ENCODE results near the gene WBP2NL.

WBP2NL gene

DNA sequence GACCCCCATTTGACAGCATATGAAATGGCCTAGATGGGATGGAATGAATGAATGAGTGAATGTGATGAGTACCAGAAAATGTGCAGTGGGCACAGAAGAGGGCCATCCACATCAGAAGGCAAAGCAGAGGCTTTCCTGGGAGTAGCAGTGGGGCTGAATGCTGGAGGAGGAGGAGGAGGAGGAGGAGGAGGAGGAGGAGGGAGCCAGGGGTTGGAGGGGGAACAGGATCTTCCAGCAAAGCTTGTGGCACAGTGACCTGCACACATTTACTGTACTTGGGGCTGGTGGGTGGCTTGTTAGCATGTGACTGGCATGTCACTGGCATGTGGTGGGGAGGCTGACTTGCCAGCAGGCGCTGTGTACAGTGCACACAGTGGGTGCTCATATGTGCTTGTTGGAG lies 19.9 kb upstream of the WBP2NL start:
- DNase-seq (ENCODE audit: low read depth in 2 of 2): no peak

DNA sequence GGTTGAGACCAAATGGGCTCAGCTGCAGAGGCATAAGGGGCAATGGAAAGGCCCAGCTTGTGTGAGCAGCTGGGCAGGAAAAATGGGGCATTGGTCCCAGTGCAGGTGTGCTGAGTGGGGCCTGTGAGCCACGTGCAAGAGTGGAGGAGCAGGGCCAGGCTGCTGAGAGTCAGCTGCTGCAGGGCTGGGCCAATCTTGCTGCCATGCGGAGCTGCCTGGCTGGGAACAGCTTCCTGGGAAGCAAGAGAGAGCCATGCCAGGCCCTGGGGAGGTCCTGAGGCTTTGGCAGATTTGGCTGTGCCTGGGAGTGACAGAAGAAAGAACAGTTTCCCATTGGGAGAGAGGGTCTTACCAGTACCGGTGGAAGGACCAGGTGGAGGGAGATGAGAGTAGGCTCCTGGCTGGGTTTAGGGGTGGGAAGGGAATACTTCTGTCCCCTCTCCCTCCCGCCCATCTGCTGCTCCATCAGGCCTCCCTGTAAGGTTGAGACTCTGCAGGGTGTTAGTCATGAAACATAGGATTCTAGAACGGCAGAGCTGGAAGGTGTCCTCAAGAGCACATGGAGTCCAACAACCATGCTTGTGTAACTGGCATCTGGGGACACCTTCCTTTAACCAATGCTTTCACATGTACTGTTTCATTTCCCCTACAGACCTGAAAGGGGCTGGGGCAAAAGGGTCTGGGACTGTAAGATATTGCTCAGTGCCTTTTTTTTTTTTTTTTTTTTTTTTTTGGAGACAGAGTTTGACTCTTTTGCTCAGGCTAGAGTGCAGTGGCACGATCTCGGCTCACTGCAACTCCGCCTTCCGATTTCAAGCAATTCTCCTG lies 19.0 kb upstream of the WBP2NL start:
- no peak for DNase-seq (ENCODE audit: low read depth in 2 of 2)

DNA sequence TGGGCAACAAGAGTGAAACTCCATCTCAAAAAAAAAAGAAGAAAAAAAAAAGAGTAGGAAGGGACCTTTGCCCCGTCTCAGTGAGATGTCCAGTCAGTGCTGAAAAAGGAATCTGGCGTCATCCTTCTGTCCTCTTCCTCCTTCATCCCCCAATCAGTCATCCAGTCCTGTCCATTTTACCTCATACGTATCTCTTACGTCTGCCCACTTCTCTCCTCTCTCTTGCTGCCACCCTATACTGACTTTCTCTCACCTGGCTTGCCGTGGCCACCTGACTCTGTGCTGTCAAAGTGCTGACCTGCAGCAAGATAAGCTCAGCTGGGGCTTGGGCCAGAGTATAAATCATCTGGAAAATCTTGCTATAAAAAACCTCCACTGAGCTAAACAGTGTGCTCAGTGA lies 15.7 kb upstream of the WBP2NL start:
- DNase-seq (ENCODE audit: low read depth in 2 of 2): no peak

DNA sequence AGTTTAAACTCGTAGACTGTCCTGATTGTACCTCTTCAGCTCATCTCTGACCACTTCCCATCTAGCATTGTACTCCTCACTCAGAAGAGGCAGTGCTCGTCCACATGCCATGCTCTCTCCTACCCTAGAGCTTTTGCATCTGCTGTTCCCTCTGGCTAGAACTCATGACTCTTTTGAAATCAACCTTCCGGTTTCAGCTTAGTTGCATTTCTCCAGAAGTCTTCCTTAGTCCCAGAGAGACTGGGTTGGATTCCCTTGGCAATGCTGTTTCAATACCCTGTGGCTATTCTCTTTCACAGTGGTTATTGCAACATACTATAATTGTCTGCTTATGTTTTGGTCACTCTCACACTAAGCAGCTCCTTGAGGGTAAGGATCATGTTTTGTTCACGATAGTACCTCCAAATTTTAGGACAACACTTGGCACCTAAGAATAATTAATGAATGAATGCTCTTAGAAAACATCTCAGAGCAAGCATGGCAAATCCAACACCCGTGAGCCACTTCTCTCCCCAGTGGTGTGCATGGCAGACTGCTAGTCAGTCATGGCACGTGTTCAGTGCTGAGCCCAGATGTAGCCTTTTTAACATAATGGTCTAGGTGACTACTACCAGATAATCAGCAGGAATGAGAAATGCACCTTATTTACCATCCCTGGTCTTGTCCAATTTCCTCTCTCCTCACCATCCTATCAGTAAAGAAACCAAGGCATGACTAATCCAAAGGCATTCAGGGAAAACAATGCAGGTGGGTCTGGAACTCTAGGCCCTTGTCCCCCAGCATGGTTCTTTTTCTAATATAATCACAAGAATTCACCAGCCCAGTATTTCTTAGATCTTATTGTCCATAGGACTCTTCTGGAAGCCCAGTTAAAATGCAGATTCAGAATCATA lies 14.8 kb upstream of the WBP2NL start:
- no peak for DNase-seq (ENCODE audit: low read depth in 2 of 2)

DNA sequence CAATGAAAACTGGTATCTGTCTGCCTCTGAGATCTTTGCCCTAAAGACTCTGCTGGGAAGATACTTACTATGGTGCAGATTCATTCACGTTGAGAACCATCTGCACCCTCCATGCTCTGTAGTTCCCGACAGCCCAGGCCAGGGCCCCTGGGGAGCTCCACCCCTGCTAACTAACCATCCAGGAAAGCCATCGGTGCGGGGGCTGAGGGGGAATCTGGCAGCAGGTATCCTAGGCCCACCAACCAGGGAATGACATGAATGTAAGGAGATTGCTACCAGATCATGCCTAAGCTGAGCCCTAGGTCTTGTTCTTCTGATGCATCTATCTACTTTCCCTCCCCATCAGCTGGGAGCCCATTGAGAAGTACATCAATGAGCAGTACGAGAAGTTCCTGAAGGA lies 11.3 kb upstream of the WBP2NL start:
- no peak for DNase-seq (ENCODE audit: low read depth in 2 of 2)

DNA sequence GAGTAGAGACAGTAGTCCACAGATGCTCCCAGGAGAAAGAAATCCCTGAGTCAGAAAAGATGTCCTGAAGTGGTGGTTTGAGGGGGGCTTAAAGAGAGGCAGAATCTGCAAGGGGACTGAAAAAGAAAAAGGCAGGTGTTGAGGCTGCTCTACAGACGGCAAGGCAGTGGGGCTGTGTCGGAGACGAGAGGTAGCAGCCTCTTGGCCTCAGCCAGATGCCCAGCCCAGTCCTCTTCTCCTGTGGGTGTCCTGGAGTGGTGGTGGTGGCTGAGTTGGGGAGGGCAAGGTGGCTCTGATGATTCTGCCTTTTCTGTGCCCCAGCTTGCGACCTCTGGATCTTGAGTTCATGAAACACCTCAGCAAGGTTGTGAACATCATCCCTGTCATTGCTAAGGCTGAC lies 9.3 kb upstream of the WBP2NL start:
- no peak for DNase-seq (ENCODE audit: low read depth in 2 of 2)

DNA sequence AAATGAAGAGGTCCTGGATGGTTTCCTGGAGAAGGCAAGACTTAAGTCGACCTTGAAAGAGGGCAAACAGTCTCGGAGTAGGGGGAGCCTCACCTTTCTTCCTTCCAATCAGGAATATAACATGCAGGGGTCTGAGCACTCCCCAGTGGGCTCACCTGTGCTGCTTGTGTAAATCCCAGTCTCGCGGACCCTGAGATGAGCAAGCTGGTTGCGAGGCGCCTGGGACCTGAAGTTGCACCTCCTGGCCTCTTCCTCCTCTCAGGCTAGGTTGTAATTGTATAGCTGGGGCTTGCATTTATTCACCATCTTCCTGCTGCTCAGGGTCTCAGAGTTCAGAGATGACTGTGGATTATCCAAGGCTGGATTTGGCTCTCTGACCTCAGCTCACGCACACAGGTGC lies 7.5 kb upstream of the WBP2NL start:
- DNase-seq (ENCODE audit: low read depth in 2 of 2): no peak

DNA sequence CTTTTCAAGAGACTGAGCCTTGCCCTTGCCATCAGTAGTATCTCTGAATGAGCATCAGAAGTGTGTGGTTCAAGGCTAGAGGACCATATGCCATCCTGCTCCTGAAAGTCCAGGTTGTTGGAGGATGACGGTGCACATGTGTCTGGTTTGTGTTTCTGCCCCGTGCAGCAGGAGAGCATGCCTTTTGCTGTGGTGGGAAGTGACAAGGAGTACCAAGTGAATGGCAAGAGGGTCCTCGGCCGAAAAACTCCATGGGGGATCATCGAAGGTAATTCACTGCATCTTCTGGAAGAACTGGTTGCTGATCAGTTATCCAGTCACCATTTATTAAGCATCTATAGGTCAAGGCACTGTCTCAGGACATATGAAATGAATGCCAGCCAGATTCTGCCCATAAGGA lies 6.1 kb upstream of the WBP2NL start:
- no peak for DNase-seq (ENCODE audit: low read depth in 2 of 2)

DNA sequence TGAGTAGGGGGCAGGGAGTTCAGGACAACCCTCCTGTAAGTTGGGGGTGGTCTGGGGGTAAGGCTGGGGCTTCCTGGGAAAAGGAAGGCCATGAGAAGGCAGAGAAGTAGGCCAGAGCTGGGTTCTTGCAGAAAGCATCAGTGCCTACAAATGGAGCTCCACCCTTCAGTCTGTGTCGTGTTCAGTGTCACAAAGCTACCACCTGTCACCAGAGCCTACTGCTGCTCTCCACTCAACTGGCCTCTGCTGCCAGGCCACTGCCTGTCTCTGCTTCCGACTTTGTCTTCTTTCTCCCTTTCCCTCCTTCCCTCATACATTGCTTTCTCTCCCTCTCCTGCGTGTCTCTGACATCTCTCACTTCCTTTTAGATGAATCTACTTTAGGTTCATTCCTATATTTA lies 3.4 kb upstream of the WBP2NL start:
- DNase-seq (ENCODE audit: low read depth in 2 of 2): no peak

DNA sequence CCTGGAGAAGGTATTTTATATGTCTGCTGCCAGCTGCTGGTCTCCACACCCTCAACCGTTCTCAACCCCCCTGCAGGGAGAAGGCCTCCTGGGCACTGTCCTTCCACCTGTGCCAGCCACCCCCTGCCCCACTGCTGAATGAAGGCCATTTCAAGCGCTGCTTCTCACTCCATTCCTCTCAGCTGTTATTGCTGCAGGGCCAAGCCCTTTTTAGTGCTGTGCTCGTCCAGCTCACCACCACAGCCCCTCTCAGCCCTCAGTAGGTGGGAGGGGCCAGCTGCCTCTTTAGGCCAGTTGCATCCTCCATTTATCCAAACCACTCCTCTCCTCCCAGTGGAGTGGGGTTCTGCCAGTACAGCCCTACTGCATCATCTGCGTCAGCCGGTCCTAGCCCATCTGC lies 1.8 kb upstream of the WBP2NL start:
- DNase-seq (ENCODE audit: low read depth in 2 of 2): no peak

DNA sequence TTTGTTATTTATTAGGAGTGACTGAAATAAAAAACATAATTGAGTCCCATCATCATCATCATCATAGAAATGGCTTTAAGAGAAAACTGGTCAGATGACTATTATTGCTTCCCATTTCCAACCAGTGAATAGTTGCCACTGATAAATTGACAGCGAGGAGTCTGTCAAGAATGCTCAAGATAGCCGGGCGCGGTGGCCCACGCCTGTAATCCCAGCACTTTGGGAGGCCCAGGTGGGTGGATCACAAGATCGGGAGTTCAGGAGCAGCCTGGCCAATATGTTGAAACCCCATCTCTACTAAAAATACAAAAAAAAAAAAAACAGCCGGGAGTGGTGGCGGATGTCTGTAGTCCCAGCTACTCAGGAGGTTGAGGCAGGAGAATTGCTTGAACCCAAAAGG lies 1.9 kb downstream of the WBP2NL start:
- DNase-seq (ENCODE audit: low read depth in 2 of 2): no peak

DNA sequence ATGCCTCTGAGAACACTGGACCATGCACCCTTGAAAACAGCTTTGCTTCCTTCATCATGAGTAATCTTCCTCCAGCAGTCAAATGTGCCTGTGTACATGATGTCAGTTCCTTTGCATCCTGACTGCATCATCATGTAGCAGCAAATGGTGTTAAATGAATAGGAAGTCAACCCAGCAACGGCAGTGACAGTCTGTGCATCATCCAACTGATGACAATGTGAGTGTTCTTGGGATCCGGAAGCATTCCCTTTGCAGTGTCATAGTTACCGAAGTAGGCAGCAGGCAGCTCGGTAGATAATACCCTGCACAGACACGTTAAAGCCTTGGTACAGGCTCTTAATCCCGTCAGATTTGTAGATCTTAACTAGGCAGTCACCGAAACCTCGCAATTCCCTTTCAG lies 2.5 kb downstream of the WBP2NL start:
- DNase-seq (ENCODE audit: low read depth in 2 of 2): no peak

DNA sequence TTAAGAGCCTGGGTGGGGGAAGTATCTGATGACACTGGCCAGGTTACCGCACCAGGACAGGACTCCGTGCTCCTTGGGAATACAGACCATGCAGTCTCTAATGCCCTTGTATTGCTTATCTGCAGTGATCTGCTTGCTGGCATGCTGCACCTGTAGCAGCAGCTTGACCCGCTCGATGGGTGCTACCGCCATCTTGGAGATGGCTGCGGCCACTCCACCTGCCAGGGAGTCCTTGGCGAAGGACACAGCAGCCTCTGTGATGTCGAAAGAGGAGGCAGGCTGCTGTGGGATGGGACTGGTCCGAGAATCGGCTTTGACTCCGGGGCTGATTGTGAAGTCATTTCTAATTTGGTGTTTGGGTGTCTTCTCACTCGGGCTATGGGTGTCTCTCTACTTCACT lies 3.1 kb downstream of the WBP2NL start:
- no peak for DNase-seq (ENCODE audit: low read depth in 2 of 2)

DNA sequence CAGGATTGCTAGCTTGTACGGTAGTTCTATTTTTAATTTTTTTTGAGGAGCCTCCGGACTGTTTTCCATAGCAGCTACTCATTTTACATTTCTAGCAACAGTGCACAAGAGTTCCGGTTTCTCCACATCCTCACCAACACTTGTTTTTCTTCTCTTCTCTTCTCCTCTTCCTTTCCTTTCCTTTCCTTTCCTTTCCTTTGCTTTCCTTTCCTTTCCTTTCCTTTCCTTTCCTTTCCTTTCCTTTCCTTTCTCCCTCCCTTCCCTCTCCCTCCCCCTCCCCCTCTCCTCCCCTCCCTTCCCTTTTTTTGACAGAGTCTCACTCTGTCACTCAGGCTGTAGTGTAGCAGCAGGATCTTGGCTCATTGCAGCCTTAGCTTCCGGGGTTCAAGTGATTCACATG lies 9.3 kb downstream of the WBP2NL start:
- DNase-seq (ENCODE audit: low read depth in 2 of 2): no peak

DNA sequence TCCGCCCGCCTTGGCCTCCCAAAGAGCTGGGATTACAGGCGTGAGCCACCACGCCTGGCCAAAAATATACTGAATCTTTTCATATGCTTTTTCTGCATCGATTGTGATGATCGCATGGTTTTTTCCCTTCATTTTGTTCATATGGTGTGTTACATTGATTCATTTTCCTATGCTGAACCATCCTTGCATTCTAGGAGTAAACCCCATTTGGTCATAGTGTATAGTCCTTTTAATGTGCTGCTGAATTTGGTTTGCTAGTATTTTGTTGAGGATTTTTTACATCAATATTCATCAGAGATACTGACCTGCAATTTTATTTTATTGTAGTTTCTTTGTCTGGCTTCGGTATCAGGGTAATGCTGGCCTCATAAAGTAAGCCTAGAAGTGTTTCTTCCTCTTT lies 12.2 kb downstream of the WBP2NL start:
- no peak for DNase-seq (ENCODE audit: low read depth in 2 of 2)

DNA sequence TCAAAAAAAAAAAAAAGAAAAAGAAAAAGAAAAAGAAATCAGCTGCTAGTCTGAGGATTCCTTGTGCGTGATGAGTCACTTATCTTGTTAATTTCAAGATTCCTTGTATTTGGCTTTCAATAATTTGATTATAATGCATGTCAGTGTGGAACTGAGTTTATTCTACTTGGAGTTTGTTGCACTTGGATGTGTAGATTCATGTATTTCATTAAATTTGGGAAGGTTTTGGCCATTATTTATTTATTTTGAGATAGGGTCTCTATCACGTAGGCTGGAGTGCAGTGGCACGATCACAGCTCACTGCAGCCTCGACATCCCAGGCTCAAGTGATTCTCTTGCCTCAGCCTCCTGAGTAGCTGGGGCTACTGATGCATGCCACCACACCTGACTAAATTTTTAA lies 14.8 kb downstream of the WBP2NL start:
- DNase-seq (ENCODE audit: low read depth in 2 of 2): no peak

DNA sequence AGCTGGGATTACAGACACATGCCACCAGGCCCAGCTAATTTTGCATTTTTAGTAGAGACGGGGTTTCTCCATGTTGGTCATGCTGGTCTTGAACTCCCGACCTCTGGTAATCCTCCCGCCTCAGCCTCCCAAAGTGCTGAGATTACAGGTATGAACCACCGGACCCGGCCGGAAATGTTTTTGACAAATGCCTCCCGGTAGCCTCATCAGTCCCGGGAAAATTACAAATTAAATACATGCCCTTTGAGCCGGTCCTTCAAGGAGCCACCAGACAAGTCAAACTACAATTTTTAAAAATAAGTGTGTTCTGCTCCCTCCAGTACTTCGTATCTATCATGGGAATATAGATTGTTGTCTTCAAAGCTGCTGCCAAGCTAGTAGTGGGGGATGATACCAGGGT lies 17.5 kb downstream of the WBP2NL start:
- no peak for DNase-seq (ENCODE audit: low read depth in 2 of 2)

DNA sequence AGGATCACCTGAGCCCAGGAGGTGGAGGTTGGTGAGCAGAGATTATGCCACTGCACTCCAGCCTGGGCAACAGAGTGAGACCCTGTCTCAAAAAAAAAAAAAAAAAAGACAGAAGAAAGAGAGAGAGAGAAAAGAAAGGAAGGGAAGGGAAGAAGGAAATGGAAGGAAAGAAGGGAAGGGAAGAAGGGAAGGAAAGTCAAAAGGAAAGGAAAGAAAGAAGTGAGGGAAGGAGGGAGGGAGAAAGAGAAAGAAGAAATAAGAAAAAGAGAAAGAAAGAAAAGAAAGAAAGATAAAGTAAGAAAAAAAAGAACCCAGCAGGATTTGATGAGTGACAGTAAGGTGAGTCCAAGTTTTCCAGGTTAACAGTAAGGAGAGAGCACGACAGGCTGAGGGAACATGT lies 19.6 kb downstream of the WBP2NL start:
- no peak for DNase-seq (ENCODE audit: low read depth in 2 of 2)

DNA sequence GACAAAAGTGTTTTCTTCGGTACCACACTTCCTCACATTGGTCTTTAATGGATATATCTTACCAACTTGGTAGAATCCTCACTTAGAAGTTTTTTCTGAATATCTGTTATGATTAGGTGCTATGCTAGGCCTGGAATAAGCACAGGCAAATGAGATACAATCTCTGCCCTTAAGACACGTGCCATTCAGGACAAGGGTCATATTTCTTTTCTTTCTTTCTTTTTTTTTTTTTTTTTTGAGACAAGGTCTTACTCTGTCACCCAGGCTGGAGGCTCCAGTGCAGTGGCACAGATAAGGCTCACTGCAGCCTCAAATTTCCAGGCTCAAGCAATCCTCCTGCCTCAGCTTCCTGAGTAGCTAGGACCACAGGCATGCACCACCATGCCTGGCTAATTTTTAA lies 23.0 kb downstream of the WBP2NL start:
- no peak for DNase-seq (ENCODE audit: low read depth in 2 of 2)

DNA sequence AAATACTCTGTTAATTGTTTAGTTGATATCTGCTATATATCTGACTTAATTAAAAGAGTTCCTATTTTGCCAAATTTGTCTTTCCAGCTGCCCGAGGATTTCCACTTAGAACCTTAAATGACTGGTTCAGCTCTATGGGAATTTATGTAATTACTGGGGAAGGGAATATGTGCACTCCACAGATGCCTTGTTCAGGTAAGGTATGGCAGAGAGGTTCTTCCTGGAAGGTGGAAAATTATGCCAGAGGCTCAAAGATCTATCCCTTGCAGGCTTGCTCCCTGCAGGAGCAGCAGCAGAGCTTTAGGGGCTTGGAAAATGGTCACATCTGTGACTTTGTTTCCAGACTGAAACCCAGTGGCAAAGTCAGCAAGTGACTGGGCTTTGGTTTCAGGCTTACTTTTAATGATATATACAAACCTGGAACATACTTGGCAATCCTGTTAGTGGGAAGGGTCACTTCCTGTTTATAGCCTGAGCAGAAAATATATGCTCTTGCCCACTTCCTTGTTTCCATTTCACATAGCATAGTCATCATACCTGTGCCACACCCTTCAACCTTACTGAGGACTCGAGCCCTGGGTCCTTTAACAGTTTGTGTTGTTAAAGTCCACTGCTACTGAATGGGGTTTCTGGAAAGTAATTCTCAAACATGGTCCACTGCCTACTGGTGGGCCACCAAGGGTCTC lies 23.7 kb downstream of the WBP2NL start:
- no peak for DNase-seq (ENCODE audit: low read depth in 2 of 2)

DNA sequence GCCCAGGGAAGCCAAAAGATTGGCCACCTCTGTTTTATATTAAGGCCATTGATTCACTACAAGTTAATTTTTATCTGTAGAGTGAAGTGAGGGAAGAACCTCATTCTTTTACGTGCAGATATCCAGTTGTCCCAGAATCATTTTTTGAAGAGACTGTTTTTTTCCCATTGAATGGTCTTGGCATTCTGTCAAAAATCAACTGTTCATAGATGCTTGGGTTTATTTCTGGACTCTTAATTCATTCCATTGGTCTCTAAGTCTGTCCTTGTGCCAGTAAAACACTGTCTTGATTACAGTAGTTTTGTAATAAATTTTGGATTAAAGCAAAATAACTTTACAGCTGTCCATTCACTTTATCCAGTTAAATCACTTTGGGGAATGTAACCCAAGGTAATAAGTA lies 26.8 kb downstream of the WBP2NL start:
- no peak for DNase-seq (ENCODE audit: low read depth in 2 of 2)

DNA sequence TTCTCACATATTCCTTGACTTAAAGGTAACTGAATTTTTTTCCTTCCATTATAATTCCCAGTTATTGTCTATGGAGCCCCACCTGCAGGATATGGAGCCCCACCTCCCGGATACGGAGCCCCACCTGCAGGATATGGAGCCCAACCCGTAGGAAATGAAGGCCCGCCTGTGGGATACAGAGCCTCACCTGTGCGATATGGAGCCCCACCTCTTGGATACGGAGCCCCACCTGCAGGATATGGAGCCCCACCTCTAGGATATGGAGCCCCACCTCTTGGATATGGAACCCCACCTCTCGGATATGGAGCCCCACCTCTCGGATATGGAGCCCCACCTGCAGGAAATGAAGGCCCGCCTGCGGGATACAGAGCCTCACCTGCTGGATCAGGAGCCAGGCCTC lies 28.1 kb downstream of the WBP2NL start:
- DNase-seq (ENCODE audit: low read depth in 2 of 2): no peak

All from stimulated activated CD4-positive, alpha-beta T cell treated with anti-CD3 and anti-CD28 coated beads, Interleukin-1b, Interleukin-23, amount 100 ng/mL, for 1 hour (primary cell).